ENCODE data around the gene SORCS1. TPM values are rescaled to one million over a fixed set of nuclear protein-coding genes. Genes with fewer than 3 reads are reported as not detected.

The SORCS1 gene
- total RNA-seq, 1 donor from 2014 or later: 11.1 TPM

GRCh38 chr10:107133656-107134055 is 30.9 kb downstream of the SORCS1 start:
- Histone ChIP-seq H3K4me3 (no peak overlapping the region), H3K27me3 (no peaks in the 10 kb centered on the region), H3K27ac (no peak overlapping the region), H2AFZ (replicated peaks) (no peak overlapping the region), H3F3A (ENCODE audit: low read depth) (no peaks in the 10 kb centered on the region), H4K20me1 (ENCODE audit: low read depth) (no peaks in the 10 kb centered on the region), H3K36me3 (no peaks in the 10 kb centered on the region), H3K9ac (no peak overlapping the region), H3K4me1 (no peaks in the 10 kb centered on the region), H3K9me3 (ENCODE audit: low read depth) (no peaks in the 10 kb centered on the region), H3K4me2 (no peak overlapping the region), H3K79me2 (ENCODE audit: low read depth) (no peaks in the 10 kb centered on the region)
- H3K4me3 Mint-ChIP-seq: no peak overlapping the region
- no peak for DNase-seq (ENCODE audit: low spot score)
- TF ChIP-seq EZH2 (IDR thresholded peaks at IDR 0.05) (no peak), EZH2phosphoT487 (IDR thresholded peaks at IDR 0.05) (no peak), CTCF (IDR thresholded peaks at IDR 0.05) (no peak)
- no peaks in the 10 kb centered on the region for H3K9me3 Mint-ChIP-seq
- no peaks in the 10 kb centered on the region for H3K27me3 Mint-ChIP-seq (ENCODE audit: insufficient read depth, low read depth)
- no peaks in the 10 kb centered on the region for H3K36me3 Mint-ChIP-seq
- no peaks in the 10 kb centered on the region for H3K4me1 Mint-ChIP-seq
- no peak overlapping the region for H3K27ac Mint-ChIP-seq

- Histone ChIP-seq H3K4me2 (no peak overlapping the region), H3K79me2 (ENCODE audit: low read depth) (no peaks in the 10 kb centered on the region), H2AFZ (replicated peaks) (no peak overlapping the region), H3K36me3 (no peaks in the 10 kb centered on the region), H3K4me3 (no peak overlapping the region), H3K27me3 (no peaks in the 10 kb centered on the region), H4K20me1 (ENCODE audit: low read depth) (no peaks in the 10 kb centered on the region), H3K9me3 (ENCODE audit: low read depth) (no peaks in the 10 kb centered on the region), H3K27ac (no peak overlapping the region), H3K4me1 (peaks cover 7% of the 10 kb centered on the region), H3F3A (ENCODE audit: low read depth) (no peaks in the 10 kb centered on the region), H3K9ac (no peak overlapping the region)
- H3K4me1 Mint-ChIP-seq: peaks cover 3% of the 10 kb centered on the region
- no peak overlapping the region for H3K4me3 Mint-ChIP-seq
- no peaks in the 10 kb centered on the region for H3K9me3 Mint-ChIP-seq
- no peak overlapping the region for H3K27ac Mint-ChIP-seq
- no peak for DNase-seq (ENCODE audit: low spot score)
- no peaks in the 10 kb centered on the region for H3K36me3 Mint-ChIP-seq
- peaks cover 2% of the 10 kb centered on the region for H3K27me3 Mint-ChIP-seq (ENCODE audit: insufficient read depth, low read depth)
- TF ChIP-seq EZH2 (IDR thresholded peaks at IDR 0.05) (no peak), EZH2phosphoT487 (IDR thresholded peaks at IDR 0.05) (no peak), CTCF (IDR thresholded peaks at IDR 0.05) (no peak)
Measured at GRCh38 chr10:107129000-107129399, 35.5 kb downstream of the SORCS1 start.

GRCh38 chr10:107126512-107127065 is 37.9 kb downstream of the SORCS1 start:
- Mint-ChIP-seq H3K36me3 (no peaks in the 10 kb centered on the region), H3K4me1 (peaks cover 3% of the 10 kb centered on the region), H3K27ac (no peak overlapping the region), H3K27me3 (ENCODE audit: insufficient read depth, low read depth) (peaks cover 2% of the 10 kb centered on the region), H3K4me3 (no peak overlapping the region), H3K9me3 (no peaks in the 10 kb centered on the region)
- Histone ChIP-seq H3K9me3 (ENCODE audit: low read depth) (no peaks in the 10 kb centered on the region), H3K4me2 (no peak overlapping the region), H3F3A (ENCODE audit: low read depth) (no peaks in the 10 kb centered on the region), H3K27me3 (no peaks in the 10 kb centered on the region), H3K36me3 (no peaks in the 10 kb centered on the region), H3K27ac (no peak overlapping the region), H3K79me2 (ENCODE audit: low read depth) (no peaks in the 10 kb centered on the region), H3K4me1 (peaks cover 7% of the 10 kb centered on the region), H3K4me3 (no peak overlapping the region), H3K9ac (no peak overlapping the region), H4K20me1 (ENCODE audit: low read depth) (no peaks in the 10 kb centered on the region), H2AFZ (replicated peaks) (no peak overlapping the region)
- TF ChIP-seq EZH2phosphoT487 (IDR thresholded peaks at IDR 0.05): no peak
- no peak for TF ChIP-seq EZH2 (IDR thresholded peaks at IDR 0.05)
- no peak for TF ChIP-seq CTCF (IDR thresholded peaks at IDR 0.05)
- no peak for DNase-seq (ENCODE audit: low spot score)

Data from neural progenitor cell (in vitro differentiated cells).